K562 (cell line): Measurements from ENCODE around the gene SH3BP5L. TPM values are rescaled to one million over a fixed set of nuclear protein-coding genes. Genes with fewer than 3 reads are reported as not detected.

Source experiments
- CCAR2 ChIP-seq: fragments of 200-400 bp; formaldehyde crosslinking; IDR thresholded peaks from 2 replicates; pipeline ENCODE4 v1.6.1; 2017; ENCODE audit warnings: mild to moderate bottlenecking, low read depth, low read length
- E2F4 ChIP-seq: sonication (generic); formaldehyde crosslinking; IDR thresholded peaks from 2 replicates; pipeline ENCODE4 v1.8.0; 2022; ENCODE audit warnings: mild to moderate bottlenecking, low read depth, missing genetic modification reagents
- FOSL1 ChIP-seq: fragments of 200-800 bp; sonication (Bioruptor generic); conservative IDR thresholded peaks from 2 replicates; pipeline ENCODE4 v1.6.1; 2016; ENCODE audit warnings: missing genetic modification characterization, missing compliant biosample characterization
- KLF13 ChIP-seq: fragments of 450-650 bp; IDR thresholded peaks from 2 replicates; pipeline ENCODE4 v1.6.1; 2016; ENCODE audit warnings: missing genetic modification characterization, low read depth, mild to moderate bottlenecking, missing compliant biosample characterization, moderate library complexity, borderline replicate concordance
- MED1 ChIP-seq: sonication (generic); formaldehyde crosslinking; IDR thresholded peaks from 2 replicates; pipeline ENCODE4 v1.8.1; 2023; ENCODE audit warnings: missing genetic modification reagents, borderline replicate concordance
- NRF1 ChIP-seq, 2 experiments: fragments of 450-650 bp; IDR thresholded peaks in 1 of 2; conservative IDR thresholded peaks in 1 of 2; 2 replicates each; pipeline ENCODE4 v1.6.1; 2014; ENCODE audit warnings: mild to moderate bottlenecking in 2 of 2
- PRDM10 ChIP-seq: fragments of 450-650 bp; IDR thresholded peaks from 2 replicates; pipeline ENCODE4 v1.6.1; 2018; ENCODE audit not compliant: partially characterized antibody
- PYGO2 ChIP-seq: fragments of 450-650 bp; IDR thresholded peaks from 2 replicates; pipeline ENCODE4 v1.6.1; 2016; ENCODE audit warnings: mild to moderate bottlenecking, missing genetic modification characterization, moderate library complexity, missing compliant biosample characterization
- RBBP5 ChIP-seq: fragments of 200-600 bp; sonication (generic); IDR thresholded peaks from 2 replicates; pipeline ENCODE4 v1.6.1; 2012; ENCODE audit warnings: borderline replicate concordance, mild to moderate bottlenecking, low read length, control low read depth, inconsistent platforms; ENCODE audit not compliant: insufficient read depth, poor library complexity, severe bottlenecking
- SAFB2 ChIP-seq: fragments of 200-400 bp; formaldehyde crosslinking; IDR thresholded peaks from 2 replicates; pipeline ENCODE4 v1.6.1; 2018; ENCODE audit warnings: borderline replicate concordance, low read length, low read depth, moderate library complexity; ENCODE audit not compliant: severe bottlenecking
- TBL1XR1 ChIP-seq, 2 experiments: IDR thresholded peaks; 2 replicates each; pipeline ENCODE4 v1.6.1; 2012; ENCODE audit warnings: improper control_type of control experiment in 2 of 2, low read length in 2 of 2, mild to moderate bottlenecking in 1 of 2
- ZBTB8A ChIP-seq: fragments of 450-650 bp; IDR thresholded peaks from 2 replicates; pipeline ENCODE4 v1.6.1; 2018; ENCODE audit warnings: mild to moderate bottlenecking, moderate library complexity; ENCODE audit not compliant: partially characterized antibody
- ZNF318 ChIP-seq, 2 experiments: fragments of 450-650 bp; IDR thresholded peaks; 2 replicates each; pipeline ENCODE4 v1.6.1; 2016; ENCODE audit warnings: mild to moderate bottlenecking in 2 of 2, borderline replicate concordance in 1 of 2, low read depth in 1 of 2, moderate library complexity in 1 of 2
- polyA plus RNA-seq, 8 experiments: library from polyadenylated mRNA; depleted of rRNA in 4 of 8; stranded (reverse) in 5 of 8; unstranded in 3 of 8; fragments of >200 nt; fragmentation: Nextera tagmentation in 2 of 8; fragmentation: Illumina TruSeq in 1 of 8; extraction: Ambion mirVana in 2 of 8; extraction: Trizol in 1 of 8; gene quantifications; 2 replicates each; pipeline versions ENCODE4 v1.2.1 to v1.2.3, GENCODE V29; 2011 to 2014; ENCODE audit warnings: inconsistent platforms in 1 of 8, missing spikeins in 1 of 8
- total RNA-seq, 7 experiments: library from RNA; depleted of rRNA in 6 of 7; stranded (reverse); fragments of >200 nt in 6 of 7; fragmentation: Illumina TruSeq in 2 of 7; extraction: Trizol in 2 of 7; gene quantifications; 2 replicates each; pipeline versions ENCODE4 v1.2.1 to v1.2.3, GENCODE V29; 2011 to 2021; ENCODE audit warnings: low replicate concordance in 1 of 7

The SH3BP5L gene
- total and polyA plus RNA-seq, 9 of the 15 experiments (the other 6 are each of a cell fraction or from before 2014, with no cell fraction given) = 1.9 to 26.5 (median 15.8) TPM

GRCh38 chr1:248828845-248829244 lies 3.1 kb upstream of the SH3BP5L start (continued):
- TF ChIP-seq MED1 (CRISPR knock-in tag) (no peak), NRF1 (conservative IDR thresholded peaks at IDR 0.05 in 1 of 2, IDR thresholded peaks at IDR 0.05 in 1 of 2) (no peak), TBL1XR1 (IDR thresholded peaks at IDR 0.05; ENCODE audit: low read length in 2 of 2) (peak in 1 of 2 experiments; percentile 80; a peak in 2 of 4 replicates), RBBP5 (no peak), PRDM10 (peak; percentile 46), KLF13 (tag) (no peak), FOSL1 (tag) (peak; percentile 97), CCAR2 (no peak), ZNF318 (IDR thresholded peaks at IDR 0.05; ENCODE audit: borderline replicate concordance in 1 of 2, low read depth in 1 of 2) (peak in 1 of 2 experiments; percentile 89; a peak in 2 of 4 replicates), PYGO2 (tag) (0 out of 2 replicates have a peak, but pooled peaks have one; percentile 20), ZBTB8A (no peak), SAFB2 (no peak), E2F4 (CRISPR knock-in tag) (no peak)
